DLD1 (cell line): ENCODE results near the gene SCN9A.

Experiments used
- in situ Hi-C: cut with HindIII; loops from 2 replicates; pipeline ENCODE4 v1.10.0; 2017; ENCODE audit warnings: low sequenced_read_pairs

Gene SCN9A

DNA sequence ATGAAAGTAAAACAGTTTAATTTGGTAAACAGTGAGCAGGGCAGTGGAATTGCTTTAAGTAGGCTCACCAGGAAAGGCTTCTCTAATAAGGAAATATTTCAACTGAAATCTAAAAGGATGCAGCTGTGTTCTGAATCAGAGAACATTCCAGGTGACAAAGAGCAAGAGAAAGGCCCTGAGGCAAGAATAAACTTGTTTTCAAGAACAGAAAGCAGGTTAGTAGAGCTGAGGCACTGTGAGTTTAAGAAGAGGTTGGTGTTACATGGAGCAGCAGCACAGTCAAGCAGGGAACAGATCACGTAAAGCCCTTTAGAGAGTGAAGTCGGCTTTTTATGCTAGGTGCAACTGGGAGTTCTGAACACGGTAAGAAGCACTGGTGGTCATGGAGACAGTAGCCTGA, 191.0 kb downstream of the SCN9A start:
- in situ Hi-C loops: no loop called here

DNA sequence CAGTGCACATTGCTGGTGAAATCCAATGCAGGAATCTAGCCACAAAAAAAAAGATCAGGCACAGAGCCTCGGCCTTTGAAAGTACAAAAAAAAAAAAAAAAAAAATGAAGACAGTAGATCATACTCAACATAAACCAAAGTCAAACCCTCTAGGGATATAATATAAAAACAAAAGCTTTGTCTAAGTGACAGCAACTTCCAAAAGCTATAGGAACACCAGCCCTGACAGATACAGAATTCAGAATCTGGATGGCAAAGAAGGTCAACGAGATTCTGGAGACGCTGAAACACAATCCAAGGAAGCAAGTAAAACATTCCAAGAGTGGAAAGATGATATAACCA, 194.0 kb downstream of the SCN9A start:
- in situ Hi-C loops: no loop called here

DNA sequence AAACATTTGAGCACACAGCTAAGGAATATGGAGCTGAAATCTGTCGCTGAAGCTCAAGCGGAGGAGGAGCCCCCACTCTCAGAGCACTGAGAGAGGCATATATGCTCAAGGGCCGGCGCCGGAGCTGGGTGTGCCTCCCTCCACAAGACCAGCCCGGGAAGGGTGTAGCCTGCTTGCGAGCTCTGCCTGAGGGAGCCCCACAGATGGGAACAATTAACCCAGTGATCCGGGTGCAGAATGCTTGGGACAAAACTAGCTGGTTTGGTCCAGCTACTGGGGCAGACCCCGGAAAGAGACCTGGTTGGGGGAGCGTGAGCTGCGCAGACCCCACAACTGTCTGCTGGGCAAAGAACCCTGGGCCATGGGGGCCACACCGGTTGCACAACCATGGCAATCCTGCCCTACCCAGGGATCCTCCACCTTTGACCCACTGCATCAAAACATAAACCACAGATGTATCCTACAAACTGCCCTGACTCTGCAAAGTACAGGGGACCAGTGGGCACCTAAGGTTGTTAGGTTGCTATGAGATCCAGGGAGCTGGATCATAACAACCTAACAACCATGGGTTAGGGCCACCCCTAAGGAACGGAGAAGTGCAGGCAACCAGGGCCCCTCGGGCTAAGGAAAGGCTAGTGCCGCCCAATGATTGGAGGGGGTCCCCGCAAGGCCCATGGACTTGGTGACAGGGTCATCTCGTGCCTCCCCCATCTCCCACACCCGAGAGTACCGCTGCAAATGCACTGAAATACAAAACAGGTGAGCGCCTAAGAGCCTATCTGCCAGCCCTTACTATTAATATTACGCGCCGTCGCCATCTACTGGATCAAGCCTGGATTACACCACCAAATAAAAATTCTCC, 194.6 kb downstream of the SCN9A start:
- in situ Hi-C loops: no loop called here

DNA sequence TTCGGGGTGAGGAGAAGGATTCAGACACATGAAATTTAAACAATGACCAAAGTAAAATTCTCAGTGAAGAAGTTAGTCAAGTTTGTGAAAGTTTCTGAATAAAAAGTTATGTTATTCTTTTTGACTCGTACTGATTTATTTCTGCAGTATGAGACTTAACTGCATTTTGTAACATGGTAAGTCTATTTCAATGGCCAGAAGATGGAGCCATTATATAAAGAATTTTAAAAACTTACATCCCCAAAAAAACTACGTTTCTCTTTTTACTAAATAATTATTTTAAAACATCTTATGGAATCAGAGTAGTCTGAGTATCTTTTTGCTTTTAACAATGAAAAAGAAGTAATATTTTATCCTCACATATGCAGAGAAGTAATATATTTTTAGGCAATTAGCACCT, 196.5 kb downstream of the SCN9A start:
- in situ Hi-C loops: no loop called here

DNA sequence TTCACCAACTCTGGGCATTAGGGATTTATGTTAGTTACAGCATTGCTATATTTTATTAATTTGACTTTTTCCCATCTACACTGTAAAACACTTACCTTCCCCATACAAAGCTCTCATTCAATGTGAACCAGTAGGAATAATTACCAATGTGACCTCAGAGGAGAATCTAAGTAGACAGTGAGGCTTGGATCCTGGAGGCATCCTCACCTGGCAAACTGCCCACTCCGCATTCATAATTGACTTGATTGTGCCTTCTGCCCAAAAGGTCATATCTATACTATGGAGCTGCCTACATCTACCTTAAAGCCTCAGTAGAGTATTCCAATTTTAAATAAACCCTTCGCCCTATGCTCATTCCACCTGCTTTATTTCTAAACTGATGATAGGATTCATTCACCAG, 202.5 kb downstream of the SCN9A start:
- in situ Hi-C loops: no loop called here

DNA sequence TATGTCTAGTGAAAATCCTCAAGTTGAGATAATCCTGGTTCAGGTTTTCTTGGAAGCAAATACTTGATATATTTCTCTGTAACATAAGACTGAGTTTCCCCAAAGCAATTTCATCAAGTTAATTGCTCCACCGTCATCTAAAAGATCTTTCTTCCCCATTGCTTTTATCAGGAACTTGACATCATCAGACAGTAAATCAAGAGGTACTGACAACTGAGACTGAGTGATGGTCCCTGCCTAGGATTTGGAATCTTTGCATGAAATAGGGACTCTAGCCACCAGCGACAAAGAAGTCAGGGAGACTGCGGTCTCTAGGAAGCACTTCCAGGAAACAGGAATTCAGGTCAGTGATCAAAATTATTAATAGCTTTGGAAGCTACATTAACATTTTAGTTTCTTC, 204.5 kb downstream of the SCN9A start:
- in situ Hi-C loops: no loop called here

DNA sequence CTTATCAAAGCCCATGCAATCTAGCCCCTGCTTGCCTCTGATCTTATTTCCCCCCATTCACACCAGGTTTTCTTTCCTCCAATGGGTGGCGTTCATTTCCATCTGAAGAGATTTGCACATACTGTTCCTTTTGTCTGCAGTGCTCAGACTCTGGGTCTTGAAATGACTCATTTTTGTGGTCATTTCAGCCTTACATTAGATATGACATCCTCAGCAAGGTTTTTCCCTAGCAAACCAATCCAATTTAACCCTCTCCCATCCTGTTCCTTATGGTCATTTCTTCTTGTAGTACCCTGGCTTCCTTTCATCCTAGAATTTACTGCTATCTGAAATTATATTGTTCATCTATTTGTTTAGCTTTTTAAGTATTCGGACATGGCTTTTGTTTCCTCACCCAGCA, 205.4 kb downstream of the SCN9A start:
- in situ Hi-C loops: no loop called here

DNA sequence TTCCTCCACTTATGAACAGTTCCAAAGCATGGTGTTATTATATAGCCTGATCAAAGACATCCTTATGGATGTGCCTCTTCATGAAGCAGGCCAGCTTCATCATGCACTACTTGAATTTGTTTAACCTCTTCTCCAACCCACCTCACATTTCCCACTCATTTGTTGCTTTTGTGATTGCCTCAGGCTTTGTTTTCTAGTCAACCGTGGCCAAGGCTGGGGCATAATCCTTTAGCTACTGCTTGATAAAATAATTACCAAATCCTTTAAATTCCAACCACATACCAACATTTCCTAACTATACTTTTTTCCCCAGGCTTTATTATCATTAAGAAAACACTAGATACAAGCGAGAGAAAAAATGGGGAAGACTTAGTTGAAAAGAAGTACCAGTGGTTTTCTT, 208.3 kb downstream of the SCN9A start:
- in situ Hi-C loops: no loop called here

DNA sequence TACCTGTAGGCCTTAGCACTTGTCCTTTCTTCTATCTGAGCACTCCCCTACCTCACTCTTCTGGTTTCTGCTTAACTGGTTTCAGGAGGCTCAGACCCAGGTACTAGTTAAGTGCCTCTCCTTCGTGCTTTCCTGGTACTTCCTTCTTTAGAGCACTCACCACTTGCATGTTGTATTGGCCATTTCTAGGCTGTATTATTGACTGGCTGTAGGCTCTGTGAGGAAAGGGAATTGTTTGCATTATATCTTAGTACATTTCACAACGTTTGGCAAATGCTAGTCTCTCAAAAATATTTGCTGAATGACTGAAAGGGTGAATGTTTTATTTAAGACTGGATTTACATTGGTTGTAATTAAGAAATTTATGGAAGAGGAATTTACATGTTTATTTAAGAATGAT, 212.0 kb downstream of the SCN9A start:
- in situ Hi-C loops: no loop called here

DNA sequence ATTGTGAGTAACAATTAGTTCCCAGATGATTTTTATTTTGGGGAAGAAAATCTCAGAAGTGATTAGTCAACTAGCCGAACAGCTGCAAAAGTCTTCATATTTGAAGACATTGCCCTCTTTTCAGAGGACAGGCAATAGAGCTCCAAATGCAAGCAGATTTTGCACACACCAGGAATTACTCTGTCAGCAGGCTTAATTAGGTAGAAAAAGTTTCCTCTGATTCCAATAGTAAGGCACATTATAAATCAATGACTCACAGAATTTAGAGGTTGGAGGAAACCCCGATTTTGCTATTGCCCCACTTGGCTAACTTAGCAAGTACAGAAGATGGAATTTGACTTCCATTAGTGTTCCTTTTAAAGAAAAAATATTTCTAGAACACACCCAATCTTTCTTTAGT, 217.2 kb downstream of the SCN9A start:
- in situ Hi-C loops: no loop called here

DNA sequence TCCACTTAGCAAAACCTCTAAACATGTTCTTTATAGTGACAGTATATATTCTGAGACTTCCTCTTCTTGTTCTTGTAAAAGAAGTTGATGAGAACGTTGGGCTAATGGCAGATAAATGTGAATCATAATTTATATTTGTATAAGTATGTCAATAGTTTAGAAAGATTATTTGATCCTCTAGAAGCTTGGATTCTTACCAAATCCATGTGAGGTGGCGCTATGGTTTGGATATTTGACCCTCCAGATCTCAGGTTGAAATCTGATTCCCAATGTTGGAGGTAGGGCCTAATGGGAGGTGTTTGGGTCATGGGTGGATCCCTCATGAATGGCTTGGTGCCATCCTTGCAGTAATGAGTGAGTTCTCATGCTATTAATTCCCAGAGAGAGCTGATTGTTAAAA, 218.2 kb downstream of the SCN9A start:
- in situ Hi-C loops: no loop called here

DNA sequence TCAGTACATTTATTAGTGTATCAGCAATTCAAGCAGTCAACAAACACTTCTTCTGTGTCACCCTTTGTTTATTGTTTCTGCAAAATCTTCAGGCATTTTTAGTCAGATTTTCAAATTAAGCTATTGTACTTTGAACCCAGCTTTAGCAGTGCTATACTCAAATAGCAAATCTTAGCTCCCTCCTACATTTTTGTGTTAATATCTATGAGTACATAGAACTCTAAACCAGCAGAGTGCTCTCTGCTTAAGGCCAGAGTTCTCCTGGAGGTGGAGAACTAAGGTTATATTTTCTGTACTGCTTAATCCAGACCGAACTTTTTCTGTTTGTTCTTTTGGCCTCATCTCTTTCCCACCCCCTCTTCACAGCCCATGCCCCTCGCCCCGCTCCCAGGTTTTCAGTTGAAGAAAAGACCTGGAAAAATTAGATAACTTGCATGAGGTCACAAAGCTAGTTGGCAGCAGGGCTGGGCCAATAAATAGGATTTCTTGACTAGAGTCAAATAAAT, 218.7 kb downstream of the SCN9A start:
- in situ Hi-C loops: no loop called here

DNA sequence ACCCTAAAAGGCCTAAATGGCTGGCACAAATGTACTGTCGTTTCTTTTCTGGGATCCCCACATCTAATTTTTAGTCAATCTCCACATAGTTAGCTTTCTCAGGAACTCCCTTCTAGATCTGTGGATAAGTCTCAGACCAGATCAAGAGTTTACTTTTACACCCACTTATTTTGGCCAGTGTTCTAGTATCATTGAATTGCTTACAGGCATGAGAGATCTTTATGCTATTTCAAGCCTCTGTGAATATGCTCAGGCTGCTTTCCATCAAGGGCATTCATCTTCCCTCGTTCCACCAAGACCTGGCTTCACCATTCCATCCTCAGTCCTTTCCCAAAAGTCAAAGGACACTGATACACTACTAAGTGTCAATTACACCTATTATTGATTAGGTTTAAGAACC, 220.2 kb downstream of the SCN9A start:
- in situ Hi-C loops: no loop called here

DNA sequence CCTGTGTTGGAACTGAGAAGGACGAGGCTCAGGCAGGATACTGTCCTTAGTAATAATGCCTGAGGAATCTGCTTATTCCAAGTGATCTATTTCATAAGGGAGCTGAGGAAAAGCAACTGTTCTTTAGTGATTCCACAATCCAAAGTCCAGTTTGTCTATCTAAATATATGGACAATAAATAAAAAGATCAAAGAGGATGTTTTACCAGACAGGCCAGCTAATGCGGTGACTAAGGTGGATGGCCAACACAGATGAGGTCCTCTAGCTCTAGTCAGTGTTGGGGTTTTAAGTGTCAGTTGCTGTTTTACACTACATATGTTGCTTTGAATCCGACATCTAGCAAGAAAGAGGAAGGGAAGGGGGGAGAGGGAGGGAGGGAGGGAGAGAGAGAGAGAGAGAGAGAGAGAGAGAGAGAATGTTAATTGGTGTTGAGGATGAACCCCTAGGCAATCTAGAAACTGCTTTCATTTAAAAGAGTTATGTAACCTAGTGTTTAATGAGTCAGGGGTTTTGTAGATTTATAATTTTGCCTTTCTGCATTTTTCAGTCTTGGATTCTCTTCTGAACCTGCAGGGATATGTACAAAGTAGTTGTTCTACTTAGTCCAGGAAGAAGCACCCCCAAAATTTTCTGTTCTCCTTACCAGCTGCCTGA, 220.9 kb downstream of the SCN9A start:
- in situ Hi-C loops: no loop called here

DNA sequence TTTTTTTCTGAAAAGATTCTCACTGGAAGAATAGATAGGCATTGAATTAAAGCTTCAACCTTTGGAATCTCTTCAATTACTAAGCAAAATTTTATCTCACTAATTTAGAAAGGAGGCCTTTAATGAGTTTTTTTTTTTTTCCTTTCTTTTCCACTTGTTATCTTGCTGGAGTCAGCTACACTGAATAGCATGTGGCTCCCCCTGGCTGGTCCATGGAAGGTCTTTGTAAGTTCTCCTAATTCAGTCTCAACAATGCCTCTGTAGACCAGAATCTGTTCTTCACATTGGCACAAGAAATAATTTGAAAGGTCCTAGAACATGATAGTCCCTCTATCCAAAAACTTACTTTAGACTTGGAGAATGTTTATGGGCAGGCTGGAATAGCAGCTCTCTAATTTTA, 223.7 kb downstream of the SCN9A start:
- in situ Hi-C loops: no loop called here

DNA sequence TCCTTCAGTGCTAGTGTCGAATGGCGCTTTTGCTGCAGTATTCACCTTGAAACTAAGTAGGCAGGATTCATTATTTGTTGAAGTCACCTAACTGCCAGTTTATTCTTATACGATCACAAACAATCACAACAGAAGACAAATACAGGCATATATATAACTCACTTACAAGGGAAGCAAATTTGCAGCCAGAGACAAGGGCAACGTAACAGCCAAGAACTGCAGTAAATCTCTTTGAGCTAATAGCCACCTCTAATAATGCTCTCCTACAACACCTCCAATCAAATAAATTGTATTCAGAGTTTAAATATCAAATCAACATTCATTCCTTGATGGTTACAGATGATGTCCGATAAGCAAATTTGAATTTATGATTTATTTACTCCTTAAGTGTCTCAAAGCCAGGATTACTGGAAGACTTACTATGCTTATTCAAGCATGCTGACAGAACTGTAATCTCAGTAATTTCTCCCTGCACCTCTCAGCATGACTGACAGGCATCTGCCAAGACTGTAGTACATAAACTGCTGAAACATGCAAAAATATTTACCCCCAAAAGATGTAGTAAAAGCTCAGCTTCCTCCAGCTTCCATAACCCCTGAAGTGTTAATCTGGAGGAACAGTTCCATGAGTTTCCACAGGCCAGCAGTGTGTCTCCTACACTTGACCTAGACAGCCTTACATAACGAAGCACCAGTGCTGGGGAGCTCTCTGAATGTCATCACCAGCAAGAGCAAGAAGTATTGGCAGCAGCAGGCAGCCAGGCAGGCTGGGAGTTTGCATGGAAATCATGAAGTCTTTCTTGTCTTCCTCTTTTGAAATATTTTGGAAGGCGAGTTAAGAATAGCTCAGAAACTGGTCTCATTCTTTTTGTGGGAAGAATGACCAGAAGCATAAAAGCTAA, 227.0 kb downstream of the SCN9A start:
- in situ Hi-C loops: no loop called here

DNA sequence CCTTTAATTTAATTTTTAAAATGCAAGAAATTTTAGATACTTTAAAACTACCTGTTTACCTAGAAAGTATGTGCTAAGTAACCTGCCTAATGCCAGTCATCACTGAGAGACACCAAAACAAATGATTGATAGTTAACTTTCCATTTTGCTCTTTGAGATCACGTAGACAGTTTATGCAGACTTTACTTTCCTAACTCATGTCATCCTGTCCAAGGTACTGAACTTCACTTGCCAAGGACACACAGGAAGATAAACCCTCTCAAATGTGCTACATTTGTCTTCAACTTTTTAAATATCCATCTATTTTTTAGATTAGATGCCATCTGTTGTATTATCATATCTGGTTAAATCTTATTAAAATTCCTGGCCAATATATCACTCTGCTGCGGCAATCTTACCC, 227.9 kb downstream of the SCN9A start:
- in situ Hi-C loops: no loop called here
